Left renal cortex interstitium (tissue), 4 donors: Measurements from ENCODE around the gene SPDYE2. TPM values are rescaled to one million over a fixed set of nuclear protein-coding genes. Genes with fewer than 3 reads are reported as not detected.
A peak's percentile ranks its signal among the peaks of the same experiment; 100 is the strongest.
"Not testable (repeated sequence)": the region's sequence is repeated elsewhere in the genome, so short reads cannot be mapped to it uniquely, and the experiment has no call there.

Source experiments
- DNase-seq, 4 donors: peaks; one replicate each; pipeline ENCODE4 v3.0.0-alpha.2; 2013; ENCODE audit warnings: low read depth in 4 of 4, low spot score in 2 of 4, missing footprints in 1 of 4
- polyA plus RNA-seq, 4 donors: library from polyadenylated mRNA; unstranded; fragments of 120-200 nt; gene quantifications; one replicate each; pipeline ENCODE4 v1.2.1, GENCODE V29; 2013; ENCODE audit not compliant: insufficient read length in 4 of 4

SPDYE2 gene
- polyA plus RNA-seq, 4 donors: 0.93 to 10.5 (median 5.3) TPM

GRCh38 chr7:102535062-102535615 lies 15.9 kb upstream of the SPDYE2 start:
- DNase-seq: not testable (repeated sequence)

- not testable (repeated sequence) for DNase-seq
Measured at GRCh38 chr7:102540604-102541003, 10.4 kb upstream of the SPDYE2 start.

- not testable (repeated sequence) for DNase-seq
Measured at GRCh38 chr7:102542083-102542482, 8.9 kb upstream of the SPDYE2 start.

- not testable (repeated sequence) for DNase-seq
Measured at GRCh38 chr7:102542771-102543170, 8.3 kb upstream of the SPDYE2 start.

- not testable (repeated sequence) for DNase-seq
Measured at GRCh38 chr7:102543596-102543995, 7.4 kb upstream of the SPDYE2 start, which contains the start of gene UPK3BL2. TSS of gene UPK3BL2 (minus strand) at chr7:102543696. CDS start at chr7:102543636, 60 bp downstream.

GRCh38 chr7:102544372-102544771 lies 6.7 kb upstream of the SPDYE2 start:
- DNase-seq: not testable (repeated sequence)

- DNase-seq: not testable (repeated sequence)
Measured at GRCh38 chr7:102545288-102545687, 5.7 kb upstream of the SPDYE2 start.

GRCh38 chr7:102546353-102546752 lies 4.7 kb upstream of the SPDYE2 start:
- DNase-seq: not testable (repeated sequence)

GRCh38 chr7:102568620-102569019 lies 17.6 kb downstream of the SPDYE2 start:
- DNase-seq: not testable (repeated sequence)

- DNase-seq: peak; percentile 54 to 86 (median 67)
Measured at GRCh38 chr7:102572261-102573239, 21.5 kb downstream of the SPDYE2 start, which contains the start of gene POLR2J3. TSS of gene POLR2J3 (minus strand) at chr7:102572583. CDS start at chr7:102572521, 62 bp downstream.

GRCh38 chr7:102574607-102575006 lies 23.6 kb downstream of the SPDYE2 start:
- not testable (repeated sequence) for DNase-seq

GRCh38 chr7:102576363-102576762 lies 25.3 kb downstream of the SPDYE2 start:
- not testable (repeated sequence) for DNase-seq

GRCh38 chr7:102577315-102578240 lies 26.6 kb downstream of the SPDYE2 start:
- not testable (repeated sequence) for DNase-seq

- not testable (repeated sequence) for DNase-seq
Measured at GRCh38 chr7:102578486-102578885, 27.5 kb downstream of the SPDYE2 start.

GRCh38 chr7:102581722-102582121 lies 30.7 kb downstream of the SPDYE2 start:
- DNase-seq: not testable (repeated sequence)

- not testable (repeated sequence) for DNase-seq
Measured at GRCh38 chr7:102583495-102583894, 32.5 kb downstream of the SPDYE2 start.

GRCh38 chr7:102589857-102590256 lies 38.8 kb downstream of the SPDYE2 start:
- DNase-seq: not testable (repeated sequence)

- DNase-seq: not testable (repeated sequence)
Measured at GRCh38 chr7:102592477-102593019, 41.5 kb downstream of the SPDYE2 start.

GRCh38 chr7:102593637-102594334 lies 42.8 kb downstream of the SPDYE2 start:
- DNase-seq: not testable (repeated sequence)
